OCI-LY1 (cell line): ENCODE results near the gene GPT2.

ENCODE experiments used
- H2AFZ ChIP-seq: fragments of 200-600 bp; sonication (generic), shearing (Covaris generic); 2 replicates; pipeline ENCODE4 v1.6.0; 2014; ENCODE audit warnings: antibody characterized with exemption, mild to moderate bottlenecking, low read length
- H3F3A ChIP-seq: fragments of 200-600 bp; sonication (generic), shearing (Covaris generic); 2 replicates; pipeline ENCODE4 v1.6.0; 2014; ENCODE audit warnings: mild to moderate bottlenecking, antibody characterized with exemption, low read length, moderate library complexity; ENCODE audit not compliant: insufficient read depth
- H3K27ac ChIP-seq: fragments of 200-600 bp; sonication (generic); 2 replicates; pipeline ENCODE4 v1.5.1; 2014; ENCODE audit warnings: low read length, mixed run types, mild to moderate bottlenecking, low read depth; ENCODE audit not compliant: poor library complexity, severe bottlenecking
- H3K27me3 ChIP-seq: fragments of 200-600 bp; sonication (generic); 2 replicates; pipeline ENCODE4 v1.6.0; 2014; ENCODE audit warnings: antibody characterized with exemption, mild to moderate bottlenecking, low read length, moderate library complexity; ENCODE audit not compliant: insufficient read depth
- H3K36me3 ChIP-seq: fragments of 200-600 bp; sonication (generic); 2 replicates; pipeline ENCODE4 v1.6.1; 2014; ENCODE audit warnings: mild to moderate bottlenecking, antibody characterized with exemption, low read length, moderate library complexity, mixed read lengths; ENCODE audit not compliant: insufficient read depth
- H3K4me1 ChIP-seq: fragments of 200-600 bp; sonication (generic); 2 replicates; pipeline ENCODE4 v1.5.1; 2014; ENCODE audit warnings: mild to moderate bottlenecking, low read length, moderate library complexity; ENCODE audit not compliant: insufficient read depth, severe bottlenecking
- H3K4me2 ChIP-seq: fragments of 200-600 bp; sonication (generic), shearing (Covaris generic); 2 replicates; pipeline ENCODE4 v1.6.1; 2014; ENCODE audit warnings: low read length
- H3K4me3 ChIP-seq: fragments of 200-600 bp; sonication (generic); 2 replicates; pipeline ENCODE4 v1.5.1; 2014; ENCODE audit warnings: low read length, low read depth, mild to moderate bottlenecking, mixed read lengths; ENCODE audit not compliant: poor library complexity, severe bottlenecking
- H3K79me2 ChIP-seq: fragments of 200-600 bp; shearing (Covaris generic); 2 replicates; pipeline ENCODE4 v1.6.1; 2016; ENCODE audit warnings: mixed run types, low read length, mixed read lengths; ENCODE audit not compliant: insufficient read depth
- H3K9ac ChIP-seq: fragments of 200-600 bp; sonication (generic), shearing (Covaris generic); 2 replicates; pipeline ENCODE4 v1.6.1; 2014; ENCODE audit warnings: mild to moderate bottlenecking, low read length, mixed read lengths
- H3K9me2 ChIP-seq: fragments of 200-600 bp; sonication (generic), shearing (Covaris generic); 2 replicates; pipeline ENCODE4 v1.6.1; 2014; ENCODE audit warnings: low read depth, mild to moderate bottlenecking, low read length, mixed read lengths
- H3K9me3 ChIP-seq: fragments of 200-600 bp; shearing (Covaris generic); 2 replicates; pipeline ENCODE4 v1.6.1; 2014; ENCODE audit warnings: low read length, mixed read lengths
- H4K20me1 ChIP-seq: fragments of 200-600 bp; sonication (generic), shearing (Covaris generic); 2 replicates; pipeline ENCODE4 v1.6.0; 2016; ENCODE audit warnings: mild to moderate bottlenecking, low read length; ENCODE audit not compliant: insufficient read depth
- EZH2 ChIP-seq: fragments of 200-600 bp; sonication (generic), shearing (Covaris generic); IDR thresholded peaks from 2 replicates; pipeline ENCODE4 v1.8.0; 2017; ENCODE audit warnings: borderline replicate concordance, mixed run types, mild to moderate bottlenecking, antibody characterized with exemption, low read length, moderate library complexity, mixed read lengths
- TF ChIP-seq, protein P1 (sequence below): fragments of 200-600 bp; sonication (generic), shearing (Covaris generic); IDR thresholded peaks from 2 replicates; pipeline ENCODE4 v1.5.1; 2017; ENCODE audit warnings: mild to moderate bottlenecking, antibody characterized with exemption, low read length, moderate library complexity, mixed read lengths

Gene GPT2

GRCh38 chr16:46891910-46892309, 7.7 kb downstream of the GPT2 start:
- H3K9me3 ChIP-seq, result no peaks in the 10 kb centered on the region
- no peaks in the 10 kb centered on the region for H4K20me1 ChIP-seq
- H3K36me3 ChIP-seq, result peaks cover 13% of the 10 kb centered on the region; the same call in 1 of the 2 replicates
- H3K9ac ChIP-seq, result no peak overlapping the region
- no peak overlapping the region for H3K4me3 ChIP-seq
- no peak overlapping the region for H2AFZ ChIP-seq
- H3K9me2 ChIP-seq, result no peaks in the 10 kb centered on the region
- H3K27ac ChIP-seq, result no peak overlapping the region
- TF ChIP-seq, protein P1, sequence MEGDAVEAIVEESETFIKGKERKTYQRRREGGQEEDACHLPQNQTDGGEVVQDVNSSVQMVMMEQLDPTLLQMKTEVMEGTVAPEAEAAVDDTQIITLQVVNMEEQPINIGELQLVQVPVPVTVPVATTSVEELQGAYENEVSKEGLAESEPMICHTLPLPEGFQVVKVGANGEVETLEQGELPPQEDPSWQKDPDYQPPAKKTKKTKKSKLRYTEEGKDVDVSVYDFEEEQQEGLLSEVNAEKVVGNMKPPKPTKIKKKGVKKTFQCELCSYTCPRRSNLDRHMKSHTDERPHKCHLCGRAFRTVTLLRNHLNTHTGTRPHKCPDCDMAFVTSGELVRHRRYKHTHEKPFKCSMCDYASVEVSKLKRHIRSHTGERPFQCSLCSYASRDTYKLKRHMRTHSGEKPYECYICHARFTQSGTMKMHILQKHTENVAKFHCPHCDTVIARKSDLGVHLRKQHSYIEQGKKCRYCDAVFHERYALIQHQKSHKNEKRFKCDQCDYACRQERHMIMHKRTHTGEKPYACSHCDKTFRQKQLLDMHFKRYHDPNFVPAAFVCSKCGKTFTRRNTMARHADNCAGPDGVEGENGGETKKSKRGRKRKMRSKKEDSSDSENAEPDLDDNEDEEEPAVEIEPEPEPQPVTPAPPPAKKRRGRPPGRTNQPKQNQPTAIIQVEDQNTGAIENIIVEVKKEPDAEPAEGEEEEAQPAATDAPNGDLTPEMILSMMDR, result no peak
- TF ChIP-seq EZH2, result no peak
- H3K27me3 ChIP-seq, result no peaks in the 10 kb centered on the region
- peaks cover 28% of the 10 kb centered on the region for H3K4me1 ChIP-seq
- no peak overlapping the region for H3K4me2 ChIP-seq
- H3K79me2 ChIP-seq, result peaks cover 17% of the 10 kb centered on the region
- no peaks in the 10 kb centered on the region for H3F3A ChIP-seq

- peaks cover 17% of the 10 kb centered on the region for H3K79me2 ChIP-seq
- no peak overlapping the region for H3K4me2 ChIP-seq
- H3K4me1 ChIP-seq, result peaks cover 14% of the 10 kb centered on the region
- H3K9me3 ChIP-seq, result no peaks in the 10 kb centered on the region
- no peak overlapping the region for H3K9ac ChIP-seq
- peaks cover 13% of the 10 kb centered on the region; the same call in 1 of the 2 replicates for H3K36me3 ChIP-seq
- no peak overlapping the region for H2AFZ ChIP-seq
- no peaks in the 10 kb centered on the region for H3K9me2 ChIP-seq
- no peaks in the 10 kb centered on the region for H4K20me1 ChIP-seq
- H3K27ac ChIP-seq, result no peak overlapping the region
- no peaks in the 10 kb centered on the region for H3F3A ChIP-seq
- TF ChIP-seq EZH2, result no peak
- TF ChIP-seq, protein P1, result no peak
- H3K27me3 ChIP-seq, result no peaks in the 10 kb centered on the region
- H3K4me3 ChIP-seq, result no peak overlapping the region
These were observed 10.0 kb downstream of the GPT2 start for GRCh38 chr16:46894036-46894672.

DNA sequence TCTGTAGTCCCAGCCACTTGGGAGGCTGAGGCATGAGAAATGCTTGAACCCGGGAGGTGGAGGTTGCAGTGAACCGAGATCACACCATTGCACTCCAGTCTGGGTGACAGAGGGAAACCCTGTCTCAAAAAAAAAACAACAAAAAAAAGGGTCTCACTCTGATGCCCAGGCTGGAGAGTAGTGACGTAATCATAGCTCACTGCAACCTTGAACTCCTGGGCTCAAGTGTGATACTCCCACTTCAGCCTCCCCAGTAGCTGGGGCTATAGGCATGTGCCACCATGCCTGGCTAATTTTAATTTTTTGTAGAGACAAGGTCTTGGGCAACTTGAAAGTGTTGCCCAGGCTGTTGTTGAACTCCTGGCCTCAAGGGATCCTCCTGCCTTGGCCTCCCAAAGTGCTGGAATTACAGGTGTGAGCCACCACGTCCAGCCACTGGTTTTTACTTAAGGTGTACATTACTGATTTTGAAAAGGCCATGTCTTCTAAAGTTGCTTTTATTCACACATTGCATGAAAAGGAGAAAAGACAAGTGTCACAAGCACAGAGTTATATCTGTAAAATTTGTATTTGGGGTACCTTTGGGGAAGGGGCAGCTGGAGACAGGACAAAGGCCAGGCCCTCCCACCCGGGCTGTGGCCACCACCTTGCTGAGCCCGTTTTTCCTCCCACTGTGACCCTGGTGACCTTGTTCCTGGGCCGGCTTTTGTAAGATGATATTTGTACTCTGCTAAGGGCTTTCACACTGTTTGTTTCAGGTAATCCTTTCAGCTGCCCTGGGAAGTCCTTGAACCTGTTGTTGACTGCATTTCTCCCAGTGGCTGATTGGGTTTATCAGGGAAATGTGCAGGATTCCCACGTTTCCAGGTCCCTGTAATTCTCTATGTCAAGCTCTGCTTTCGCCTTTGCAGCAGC, 11.5 kb downstream of the GPT2 start:
- Histone ChIP-seq H3K9me3 (no peaks in the 10 kb centered on the region), H4K20me1 (no peaks in the 10 kb centered on the region), H3K27me3 (no peaks in the 10 kb centered on the region), H3K9me2 (no peaks in the 10 kb centered on the region), H3K9ac (no peak overlapping the region), H3F3A (no peaks in the 10 kb centered on the region), H3K79me2 (peaks cover 12% of the 10 kb centered on the region), H3K4me3 (no peak overlapping the region), H3K4me2 (no peak overlapping the region), H2AFZ (no peak overlapping the region), H3K27ac (no peak overlapping the region), H3K4me1 (no peaks in the 10 kb centered on the region), H3K36me3 (peaks cover 16% of the 10 kb centered on the region; the same call in 1 of the 2 replicates)
- TF ChIP-seq, protein P1, result no peak
- TF ChIP-seq EZH2, result no peak
